Measurements from ENCODE around the gene ATP5F1C. TPM values are rescaled to one million over a fixed set of nuclear protein-coding genes. Genes with fewer than 3 reads are reported as not detected.

Gene ATP5F1C
- total RNA-seq, 1 experiment from 2014 or later: 167 TPM

DNA sequence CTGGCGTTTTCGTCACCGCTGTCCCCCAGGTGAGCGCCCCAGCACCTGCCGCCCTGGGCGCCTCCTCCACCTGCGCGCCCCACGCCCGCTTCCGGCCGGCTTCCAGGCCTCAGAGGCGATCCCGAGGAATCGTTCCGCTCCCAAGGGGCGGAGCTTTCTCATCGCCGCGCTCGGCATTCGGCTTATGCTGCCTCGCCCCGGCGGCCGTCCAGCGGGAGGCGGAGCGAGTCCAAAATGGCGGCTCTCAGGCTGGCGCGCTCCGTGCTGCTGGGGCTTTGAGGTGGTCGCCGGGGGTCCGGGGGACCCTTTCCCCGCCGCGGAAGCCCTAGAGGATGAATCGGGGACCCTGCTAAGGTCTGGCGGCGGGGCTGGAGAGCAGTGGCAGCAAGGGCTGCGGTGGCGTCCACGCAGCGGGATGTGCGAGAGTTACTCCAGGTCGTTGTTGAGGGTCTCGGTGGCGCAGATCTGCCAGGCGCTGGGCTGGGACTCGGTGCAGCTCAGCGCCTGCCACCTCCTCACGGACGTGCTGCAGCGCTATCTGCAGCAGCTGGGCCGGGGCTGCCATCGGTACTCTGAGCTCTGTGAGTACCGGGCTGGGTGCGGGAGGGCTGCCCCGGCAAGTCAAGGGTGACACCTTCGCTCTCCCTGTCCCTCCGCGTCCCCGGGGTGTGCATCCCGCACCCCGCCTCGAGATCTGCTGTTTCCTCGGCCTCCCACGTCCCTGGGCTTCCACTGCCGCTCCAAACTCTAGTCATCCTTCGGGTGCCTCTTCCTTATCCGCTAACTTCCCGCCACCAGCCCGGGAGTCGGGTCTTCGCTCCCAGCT, 30.5 kb downstream of the ATP5F1C start, which contains the start of gene TAF3:
TSS of gene TAF3 (plus strand) at position 211 of the 826 bp plus-strand sequence. CDS start at position 416, 205 bp downstream.
- ChIA-PET POLR2A (ENCODE audit: unreplicated experiment) (interaction anchor here (0.6 to 0.7 kb wide), 2 partner anchors 62 to 584 kb away, joined by 3 to 8 read pairs; no protein-coding TSS in a partner anchor), CTCF (interaction anchor here (1.4 kb wide), 1 partner anchor 31 kb away, joined by 5 read pairs; the partner anchor contains the start of genes ATP5F1C and KIN)
- Histone ChIP-seq H3K4me1 (ENCODE audit: insufficient read depth, low read length) (peaks cover 8% of the 10 kb centered on the region; the same call in 1 of the 2 replicates), H3K4me3 (ENCODE audit: low read length) (peak within 1 kb of the TSS; percentile 86), H4K20me1 (ENCODE audit: low read length) (no peaks in the 10 kb centered on the region), H3K36me3 (ENCODE audit: low read depth, low read length) (no peaks in the 10 kb centered on the region), H3F3A (ENCODE audit: low read length, unreplicated experiment) (no peaks in the 10 kb centered on the region), H3K9me3 (ENCODE audit: low read length) (no peaks in the 10 kb centered on the region), H3K4me2 (ENCODE audit: low read length) (peak within 1 kb of the TSS; percentile 89), H3K27me3 (ENCODE audit: low read length) (no peaks in the 10 kb centered on the region), H3K79me2 (ENCODE audit: low read length) (peaks cover 22% of the 10 kb centered on the region), H3K9ac (ENCODE audit: low read length) (peak within 1 kb of the TSS; percentile 61), H3K9me2 (replicated peaks; ENCODE audit: low read length) (no peaks in the 10 kb centered on the region), H3K27ac (ENCODE audit: low read length) (no peak within 1 kb of the TSS), H2AFZ (ENCODE audit: low read length) (peak within 1 kb of the TSS; percentile 95)
- intact Hi-C loops (cut with micrococcal nuclease): loop anchor here (2.0 kb wide), 1 partner anchor 30 kb away; the partner anchor contains the start of gene ATP5F1C
- BruUV-seq (replicated peaks): no TSS peak
- DNase-seq (peak; percentile 83), ATAC-seq (peak; percentile 71)
- TF ChIP-seq, protein P1, sequence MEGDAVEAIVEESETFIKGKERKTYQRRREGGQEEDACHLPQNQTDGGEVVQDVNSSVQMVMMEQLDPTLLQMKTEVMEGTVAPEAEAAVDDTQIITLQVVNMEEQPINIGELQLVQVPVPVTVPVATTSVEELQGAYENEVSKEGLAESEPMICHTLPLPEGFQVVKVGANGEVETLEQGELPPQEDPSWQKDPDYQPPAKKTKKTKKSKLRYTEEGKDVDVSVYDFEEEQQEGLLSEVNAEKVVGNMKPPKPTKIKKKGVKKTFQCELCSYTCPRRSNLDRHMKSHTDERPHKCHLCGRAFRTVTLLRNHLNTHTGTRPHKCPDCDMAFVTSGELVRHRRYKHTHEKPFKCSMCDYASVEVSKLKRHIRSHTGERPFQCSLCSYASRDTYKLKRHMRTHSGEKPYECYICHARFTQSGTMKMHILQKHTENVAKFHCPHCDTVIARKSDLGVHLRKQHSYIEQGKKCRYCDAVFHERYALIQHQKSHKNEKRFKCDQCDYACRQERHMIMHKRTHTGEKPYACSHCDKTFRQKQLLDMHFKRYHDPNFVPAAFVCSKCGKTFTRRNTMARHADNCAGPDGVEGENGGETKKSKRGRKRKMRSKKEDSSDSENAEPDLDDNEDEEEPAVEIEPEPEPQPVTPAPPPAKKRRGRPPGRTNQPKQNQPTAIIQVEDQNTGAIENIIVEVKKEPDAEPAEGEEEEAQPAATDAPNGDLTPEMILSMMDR (conservative IDR thresholded peaks at IDR 0.05; ENCODE audit: low read depth, low read length): no peak
- TF ChIP-seq EZH2phosphoT487 (IDR thresholded peaks at IDR 0.05; ENCODE audit: borderline replicate concordance, low read length) (no peak), EZH2 (IDR thresholded peaks at IDR 0.05; ENCODE audit: low read length, unreplicated experiment) (no peak)

DNA sequence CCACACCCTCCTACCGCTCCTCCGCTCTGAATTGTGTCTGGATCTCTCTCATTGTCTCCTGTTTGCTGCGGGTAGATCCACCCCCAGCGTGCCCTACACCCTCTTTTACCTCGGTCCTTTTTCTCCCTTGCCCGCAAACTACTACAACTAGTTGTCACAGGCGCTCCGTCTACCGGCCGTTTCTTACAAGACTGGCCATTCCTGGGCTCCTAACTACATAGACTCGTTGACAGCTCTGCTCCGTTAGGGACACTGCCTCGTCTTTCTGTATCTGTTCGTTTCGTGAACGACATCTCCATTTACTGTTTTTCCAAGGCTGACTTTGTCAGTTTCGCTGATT, 31.1 kb downstream of the ATP5F1C start:
- peak overlapping the region; percentile 86 for H3K4me3 ChIP-seq (ENCODE audit: low read length)
- ATAC-seq: peak; percentile 83
- H3K36me3 ChIP-seq (ENCODE audit: low read depth, low read length): no peaks in the 10 kb centered on the region
- peak overlapping the region; percentile 61 for H3K9ac ChIP-seq (ENCODE audit: low read length)
- peak overlapping the region; percentile 95 for H2AFZ ChIP-seq (ENCODE audit: low read length)
- H3K27ac ChIP-seq (ENCODE audit: low read length): no peak overlapping the region
- no peaks in the 10 kb centered on the region for H4K20me1 ChIP-seq (ENCODE audit: low read length)
- H3K4me2 ChIP-seq (ENCODE audit: low read length): peak overlapping the region; percentile 86
- peaks cover 8% of the 10 kb centered on the region; the same call in 1 of the 2 replicates for H3K4me1 ChIP-seq (ENCODE audit: insufficient read depth, low read length)
- TF ChIP-seq, protein P1 (conservative IDR thresholded peaks at IDR 0.05; ENCODE audit: low read depth, low read length): peak; percentile 29
- TF ChIP-seq EZH2 (IDR thresholded peaks at IDR 0.05; ENCODE audit: low read length, unreplicated experiment) (no peak), EZH2phosphoT487 (IDR thresholded peaks at IDR 0.05; ENCODE audit: borderline replicate concordance, low read length) (no peak)
- no peaks in the 10 kb centered on the region for H3K27me3 ChIP-seq (ENCODE audit: low read length)
- peaks cover 22% of the 10 kb centered on the region for H3K79me2 ChIP-seq (ENCODE audit: low read length)
- no peaks in the 10 kb centered on the region for H3K9me2 ChIP-seq (replicated peaks; ENCODE audit: low read length)
- ChIA-PET POLR2A (ENCODE audit: unreplicated experiment) (no interaction called here), CTCF (interaction anchor here (1.4 kb wide), 1 partner anchor 32 kb away, joined by 5 read pairs; the partner anchor contains the start of genes ATP5F1C and KIN)
- H3K9me3 ChIP-seq (ENCODE audit: low read length): no peaks in the 10 kb centered on the region
- DNase-seq: peak; percentile 34
- H3F3A ChIP-seq (ENCODE audit: low read length, unreplicated experiment): no peaks in the 10 kb centered on the region
- BruUV-seq (replicated peaks): no TSS peak
- intact Hi-C loops (cut with micrococcal nuclease): loop anchor here (2.0 kb wide), 1 partner anchor 30 kb away; the partner anchor contains the start of gene ATP5F1C
